Spleen (tissue), 7 donors: ENCODE data around the gene EXTL1.

Experiments
- POLR2A ChIP-seq, 3 donors: fragments of 450-650 bp; IDR thresholded peaks; one replicate each; pipeline ENCODE4 v1.5.1; 2017; ENCODE audit warnings: antibody characterized with exemption in 3 of 3, mild to moderate bottlenecking in 1 of 3
- TF ChIP-seq, protein P1 (sequence below), 11 experiments: fragments of 200-600 bp in 7 of 11; fragments of 450-650 bp in 4 of 11; sonication (generic) in 4 of 11; IDR thresholded peaks in 8 of 11; conservative IDR thresholded peaks in 3 of 11; 1 replicate in 7 of 11; 2 replicates in 4 of 11; pipeline versions ENCODE4 v1.4.0 to v1.8.0; 2016 to 2021; ENCODE audit warnings: antibody characterized with exemption in 11 of 11, inconsistent platforms in 4 of 11, mild to moderate bottlenecking in 1 of 11
- donor health status: DM: no; HTN: no; CAD: no; lungs with moderate emphysema.
- donor health status: DM: no; HTN: no; CAD: no.
- donor health status: DM: no; HTN: no; CAD: no.

DNA sequence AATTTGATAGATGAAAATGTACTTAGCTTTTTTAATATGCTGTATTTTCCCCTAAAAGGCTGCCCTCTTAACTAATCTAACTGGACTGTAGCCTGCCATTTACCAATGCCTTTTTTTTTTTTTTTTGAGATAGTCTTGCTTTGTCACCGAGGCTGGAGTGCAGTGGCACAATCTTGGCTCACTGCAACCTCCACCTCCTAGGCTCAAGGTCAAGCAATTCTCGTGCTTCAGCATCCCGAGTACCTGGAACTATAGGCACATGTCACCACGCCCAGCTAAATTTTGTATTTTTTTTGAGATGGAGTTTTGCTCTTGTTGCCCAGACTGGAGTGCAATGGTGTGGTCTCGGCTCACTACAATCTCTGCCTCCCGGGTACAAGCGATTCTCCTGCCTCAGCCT, 42.4 kb upstream of the EXTL1 start:
- TF ChIP-seq POLR2A (IDR thresholded peaks at IDR 0.05): no peak
- TF ChIP-seq, protein P1, sequence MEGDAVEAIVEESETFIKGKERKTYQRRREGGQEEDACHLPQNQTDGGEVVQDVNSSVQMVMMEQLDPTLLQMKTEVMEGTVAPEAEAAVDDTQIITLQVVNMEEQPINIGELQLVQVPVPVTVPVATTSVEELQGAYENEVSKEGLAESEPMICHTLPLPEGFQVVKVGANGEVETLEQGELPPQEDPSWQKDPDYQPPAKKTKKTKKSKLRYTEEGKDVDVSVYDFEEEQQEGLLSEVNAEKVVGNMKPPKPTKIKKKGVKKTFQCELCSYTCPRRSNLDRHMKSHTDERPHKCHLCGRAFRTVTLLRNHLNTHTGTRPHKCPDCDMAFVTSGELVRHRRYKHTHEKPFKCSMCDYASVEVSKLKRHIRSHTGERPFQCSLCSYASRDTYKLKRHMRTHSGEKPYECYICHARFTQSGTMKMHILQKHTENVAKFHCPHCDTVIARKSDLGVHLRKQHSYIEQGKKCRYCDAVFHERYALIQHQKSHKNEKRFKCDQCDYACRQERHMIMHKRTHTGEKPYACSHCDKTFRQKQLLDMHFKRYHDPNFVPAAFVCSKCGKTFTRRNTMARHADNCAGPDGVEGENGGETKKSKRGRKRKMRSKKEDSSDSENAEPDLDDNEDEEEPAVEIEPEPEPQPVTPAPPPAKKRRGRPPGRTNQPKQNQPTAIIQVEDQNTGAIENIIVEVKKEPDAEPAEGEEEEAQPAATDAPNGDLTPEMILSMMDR (IDR thresholded peaks at IDR 0.05 in 8 of 11, conservative IDR thresholded peaks at IDR 0.05 in 3 of 11): no peak
